H1 (cell line): Measurements from ENCODE around the gene GHRH. TPM values are rescaled to one million over a fixed set of nuclear protein-coding genes. Genes with fewer than 3 reads are reported as not detected.

Experiments
- CTCF ChIA-PET: fragments of 300-600 bp; sonication (Branson Sonifier 250); formaldehyde crosslinking; loops from one replicate; lab custom pipeline; 2021; ENCODE audit not compliant: partially characterized antibody; lab: Charles Lee
- POLR2A ChIA-PET: fragments of 300-600 bp; sonication (Branson Sonifier 250); formaldehyde crosslinking; loops from one replicate; lab custom pipeline; 2021; ENCODE audit warnings: inconsistent platforms; ENCODE audit not compliant: partially characterized antibody; lab: Charles Lee
- DNase-seq, 2 experiments: peaks; one replicate each; pipeline versions ENCODE4 v3.0.0 to v3.0.0-alpha.2; 2010 to 2022; ENCODE audit warnings: low spot score in 2 of 2, low read depth in 1 of 2, mixed read lengths in 1 of 2
- FAIRE-seq: peaks from 2 replicates; lab custom pipeline; 2011; peaks lifted over from hg19 to GRCh38; lab: Jason Lieb, UNC
- H2AFZ ChIP-seq: 2 replicates; pipeline ENCODE4 v1.8.1; 2012; ENCODE audit warnings: low read length, inconsistent platforms
- H2AK5ac ChIP-seq: 2 replicates; pipeline ENCODE4 v1.6.1; 2013; ENCODE audit warnings: low read depth, low read length
- H2BK120ac ChIP-seq: replicated peaks from 2 replicates; pipeline ENCODE3; 2013; ENCODE audit warnings: low read depth, low read length, inconsistent platforms
- H2BK12ac ChIP-seq: 2 replicates; pipeline ENCODE4 v1.6.1; 2013; ENCODE audit warnings: low read depth, low read length
- H2BK15ac ChIP-seq: 2 replicates; pipeline ENCODE4 v1.6.1; 2013; ENCODE audit warnings: low read length
- H2BK20ac ChIP-seq: 2 replicates; pipeline ENCODE4 v1.6.1; 2013; ENCODE audit warnings: low read length
- H2BK5ac ChIP-seq: 2 replicates; pipeline ENCODE4 v1.6.1; 2013; ENCODE audit warnings: low read depth, low read length
- H3K14ac ChIP-seq: 2 replicates; pipeline ENCODE4 v1.6.1; 2013; ENCODE audit warnings: inconsistent platforms; ENCODE audit not compliant: insufficient read length
- H3K18ac ChIP-seq: 2 replicates; pipeline ENCODE4 v1.6.1; 2013; ENCODE audit warnings: low read length; ENCODE audit errors: extremely low read depth
- H3K23ac ChIP-seq: 2 replicates; pipeline ENCODE4 v1.6.1; 2013; ENCODE audit warnings: inconsistent platforms; ENCODE audit not compliant: insufficient read length
- H3K23me2 ChIP-seq: 2 replicates; pipeline ENCODE4 v1.6.1; 2013; ENCODE audit warnings: low read depth, low read length
- H3K27ac ChIP-seq: 2 replicates; pipeline ENCODE4 v1.6.1; 2011; ENCODE audit warnings: low read depth, low read length, inconsistent platforms
- H3K27me3 ChIP-seq, 4 experiments: replicated peaks in 1 of 4; 1 replicate in 1 of 4; 2 replicates in 3 of 4; pipeline versions ENCODE4 v1.6.1 to v1.8.1; 2011 to 2013; ENCODE audit warnings: low read length in 3 of 4, mild to moderate bottlenecking in 3 of 4, inconsistent platforms in 2 of 4, mixed read lengths in 2 of 4, moderate library complexity in 1 of 4; ENCODE audit not compliant: control insufficient read depth in 3 of 4, insufficient read depth in 3 of 4; ENCODE audit errors: extremely low read depth in 1 of 4
- H3K36me3 ChIP-seq, 4 experiments: 2 replicates each; pipeline versions ENCODE4 v1.6.1 to v1.8.1; 2011 to 2013; ENCODE audit warnings: mild to moderate bottlenecking in 4 of 4, low read length in 3 of 4, moderate library complexity in 2 of 4, control low read depth in 1 of 4, inconsistent platforms in 1 of 4; ENCODE audit not compliant: insufficient read depth in 4 of 4, control insufficient read depth in 2 of 4
- H3K4ac ChIP-seq: replicated peaks from 2 replicates; pipeline ENCODE3; 2013; ENCODE audit warnings: low read length, low read depth, mixed read lengths, inconsistent platforms; ENCODE audit not compliant: insufficient read length
- H3K4me1 ChIP-seq, 4 experiments: replicated peaks in 1 of 4; 1 replicate in 1 of 4; 2 replicates in 3 of 4; pipeline versions ENCODE4 v1.6.1 to v1.8.1; 2011 to 2013; ENCODE audit warnings: low read length in 3 of 4, inconsistent platforms in 2 of 4, mixed read lengths in 1 of 4; ENCODE audit not compliant: insufficient read depth in 4 of 4, control insufficient read depth in 3 of 4
- H3K4me2 ChIP-seq, 2 experiments: 2 replicates each; pipeline versions ENCODE4 v1.6.1 to v1.8.1; 2011 to 2013; ENCODE audit warnings: low read depth in 2 of 2, low read length in 2 of 2, control low read depth in 1 of 2, inconsistent platforms in 1 of 2, mild to moderate bottlenecking in 1 of 2; ENCODE audit not compliant: insufficient read depth in 1 of 2
- H3K4me3 ChIP-seq, 4 experiments: fragments of 200-600, 300-600 bp in 1 of 4; sonication (generic), shearing (Covaris generic), sonication (Bioruptor Twin) in 1 of 4; 2 replicates each; pipeline versions ENCODE4 v1.5.1 to v1.8.1; 2011 to 2016; ENCODE audit warnings: low read length in 4 of 4, low read depth in 3 of 4, control low read depth in 2 of 4, inconsistent platforms in 2 of 4, mild to moderate bottlenecking in 2 of 4, mixed read lengths in 1 of 4, moderate library complexity in 1 of 4; ENCODE audit not compliant: insufficient read depth in 2 of 4; ENCODE audit errors: extremely low read depth in 1 of 4
- H3K56ac ChIP-seq: replicated peaks from 2 replicates; pipeline ENCODE3; 2013; ENCODE audit warnings: low read depth, mild to moderate bottlenecking, mixed read lengths, low read length, inconsistent platforms; ENCODE audit not compliant: insufficient read length
- H3K79me1 ChIP-seq: 2 replicates; pipeline ENCODE4 v1.6.1; 2013; ENCODE audit warnings: low read depth, low read length, control low read depth
- H3K79me2 ChIP-seq, 2 experiments: 2 replicates each; pipeline versions ENCODE4 v1.6.1 to v1.8.1; 2012 to 2013; ENCODE audit warnings: low read length in 2 of 2, mild to moderate bottlenecking in 2 of 2, inconsistent platforms in 1 of 2; ENCODE audit not compliant: insufficient read depth in 2 of 2, control insufficient read depth in 1 of 2
- H3K9ac ChIP-seq, 4 experiments: replicated peaks in 1 of 4; 1 replicate in 1 of 4; 2 replicates in 3 of 4; pipeline versions ENCODE4 v1.6.1 to v1.8.1; 2011 to 2013; ENCODE audit warnings: low read depth in 3 of 4, low read length in 3 of 4, control low read depth in 2 of 4, mild to moderate bottlenecking in 2 of 4, moderate library complexity in 2 of 4, inconsistent platforms in 1 of 4; ENCODE audit errors: extremely low read depth in 1 of 4
- H3K9me3 ChIP-seq, 2 experiments: 2 replicates each; pipeline versions ENCODE4 v1.6.1 to v1.8.1; 2012 to 2013; ENCODE audit warnings: mild to moderate bottlenecking in 2 of 2, moderate library complexity in 2 of 2, control low read depth in 1 of 2, inconsistent platforms in 1 of 2, low read depth in 1 of 2, low read length in 1 of 2, mixed read lengths in 1 of 2; ENCODE audit not compliant: insufficient read depth in 2 of 2
- H4K20me1 ChIP-seq, 2 experiments: replicated peaks in 1 of 2; 2 replicates each; pipeline versions ENCODE3 to v1.8.1; 2011 to 2013; ENCODE audit warnings: inconsistent platforms in 2 of 2, low read length in 2 of 2, mild to moderate bottlenecking in 1 of 2; ENCODE audit not compliant: insufficient read depth in 2 of 2, control insufficient read depth in 1 of 2
- H4K5ac ChIP-seq: 2 replicates; pipeline ENCODE4 v1.6.1; 2013; ENCODE audit warnings: low read length, low read depth, mixed read lengths, inconsistent platforms; ENCODE audit not compliant: insufficient read length
- H4K8ac ChIP-seq: 2 replicates; pipeline ENCODE4 v1.8.0; 2013; ENCODE audit warnings: mild to moderate bottlenecking, moderate library complexity, low read length, inconsistent platforms; ENCODE audit not compliant: insufficient read depth; ENCODE audit errors: extremely low read depth
- H4K91ac ChIP-seq: replicated peaks from 2 replicates; pipeline ENCODE3; 2013; ENCODE audit warnings: low read length, mixed read lengths, inconsistent platforms; ENCODE audit not compliant: insufficient read length
- CHD2 ChIP-seq: IDR thresholded peaks from 2 replicates; pipeline ENCODE4 v1.6.1; 2012; ENCODE audit warnings: low read length, improper control_type of control experiment
- CREB1 ChIP-seq: IDR thresholded peaks from 2 replicates; pipeline ENCODE4 v1.6.1; 2012; ENCODE audit warnings: inconsistent platforms
- EGR1 ChIP-seq: IDR thresholded peaks from 2 replicates; pipeline ENCODE4 v1.6.1; 2011; ENCODE audit warnings: low read depth, low read length, borderline replicate concordance
- EZH2 ChIP-seq: fragments of 200-600 bp; sonication (generic); IDR thresholded peaks from 2 replicates; pipeline ENCODE4 v1.7.1; 2012; ENCODE audit warnings: low read depth, mild to moderate bottlenecking, moderate library complexity, low read length, inconsistent platforms; ENCODE audit not compliant: severe bottlenecking
- KDM4A ChIP-seq: IDR thresholded peaks from one replicate; pipeline ENCODE4 v1.7.1; 2012; ENCODE audit warnings: low read depth, mild to moderate bottlenecking, moderate library complexity, low read length, inconsistent platforms; ENCODE audit not compliant: severe bottlenecking
- NANOG ChIP-seq: IDR thresholded peaks from 2 replicates; pipeline ENCODE4 v1.6.1; 2011; ENCODE audit warnings: low read length, low read depth, mild to moderate bottlenecking, inconsistent platforms; ENCODE audit not compliant: insufficient read depth, poor library complexity, severe bottlenecking
- NRF1 ChIP-seq: IDR thresholded peaks from 2 replicates; pipeline ENCODE4 v1.6.1; 2011; ENCODE audit warnings: mild to moderate bottlenecking, low read depth, low read length, improper control_type of control experiment
- POLR2A ChIP-seq, 2 experiments: IDR thresholded peaks; 1 replicate in 1 of 2; 2 replicates in 1 of 2; pipeline ENCODE4 v1.6.1; 2011; ENCODE audit warnings: low read depth in 2 of 2, low read length in 2 of 2, mild to moderate bottlenecking in 2 of 2; ENCODE audit errors: control extremely low read depth in 1 of 2
- POU5F1 ChIP-seq: IDR thresholded peaks from 2 replicates; pipeline ENCODE4 v1.6.1; 2011; ENCODE audit warnings: low read depth, mild to moderate bottlenecking, low read length, moderate library complexity
- RAD21 ChIP-seq, 2 experiments: IDR thresholded peaks in 1 of 2; conservative IDR thresholded peaks in 1 of 2; 2 replicates each; pipeline ENCODE4 v1.6.1; 2011; ENCODE audit warnings: low read depth in 2 of 2, low read length in 2 of 2, improper control_type of control experiment in 1 of 2, inconsistent platforms in 1 of 2, mild to moderate bottlenecking in 1 of 2, moderate library complexity in 1 of 2
- RFX5 ChIP-seq: IDR thresholded peaks from 2 replicates; pipeline ENCODE4 v1.6.1; 2011; ENCODE audit warnings: low read depth, low read length, improper control_type of control experiment, borderline replicate concordance
- SP1 ChIP-seq: IDR thresholded peaks from 2 replicates; pipeline ENCODE4 v1.6.1; 2011; ENCODE audit warnings: low read depth, low read length
- SRF ChIP-seq: IDR thresholded peaks from 2 replicates; pipeline ENCODE4 v1.6.1; 2011; ENCODE audit warnings: mild to moderate bottlenecking, low read depth, low read length, moderate library complexity
- TBP ChIP-seq: IDR thresholded peaks from 2 replicates; pipeline ENCODE4 v1.6.1; 2011; ENCODE audit warnings: low read depth, low read length, improper control_type of control experiment
- WGBS, 2 experiments: shearing (Covaris generic) in 1 of 2; methylation state at CpG; one replicate each; pipeline versions ENCODE4 v1.1.6 to v1.1.7; 2013 to 2015; ENCODE audit warnings: low lambda C conversion rate in 2 of 2, mixed read lengths in 2 of 2, inconsistent platforms in 1 of 2, low coverage in 1 of 2, missing lambda C conversion rate in 1 of 2; ENCODE audit not compliant: insufficient replicate concordance in 2 of 2, insufficient coverage in 1 of 2, insufficient read length in 1 of 2; ENCODE audit errors: extremely low coverage in 1 of 2, missing lambda C conversion rate in 1 of 2; 5-methylcytosine and 5-hydroxymethylcytosine counted together
- polyA plus RNA-seq, 7 experiments: library from polyadenylated mRNA; depleted of rRNA in 3 of 7; stranded (reverse) in 5 of 7; unstranded in 2 of 7; fragments of >200 nt in 5 of 7; fragments of 200-250 nt in 2 of 7; gene quantifications; 1 replicate in 5 of 7; 2 replicates in 1 of 7; 4 replicates in 1 of 7; pipeline versions ENCODE4 v1.2.1 to v1.2.3, GENCODE V29; 2011 to 2013; ENCODE audit warnings: missing spikeins in 2 of 7, mixed read lengths in 2 of 7
- total RNA-seq: library from RNA; stranded (reverse); fragmentation: NEBNext Ultra II Directional; extraction: Animal tissue kit (Norgen Biotek cat#: 25700); gene quantifications from 2 replicates; pipeline ENCODE4 v1.2.1, GENCODE V29; 2021

GHRH gene
- total and polyA plus RNA-seq, 2 of the 8 experiments (the other 6 are each of a cell fraction or from before 2014, with no cell fraction given): not detected

DNA sequence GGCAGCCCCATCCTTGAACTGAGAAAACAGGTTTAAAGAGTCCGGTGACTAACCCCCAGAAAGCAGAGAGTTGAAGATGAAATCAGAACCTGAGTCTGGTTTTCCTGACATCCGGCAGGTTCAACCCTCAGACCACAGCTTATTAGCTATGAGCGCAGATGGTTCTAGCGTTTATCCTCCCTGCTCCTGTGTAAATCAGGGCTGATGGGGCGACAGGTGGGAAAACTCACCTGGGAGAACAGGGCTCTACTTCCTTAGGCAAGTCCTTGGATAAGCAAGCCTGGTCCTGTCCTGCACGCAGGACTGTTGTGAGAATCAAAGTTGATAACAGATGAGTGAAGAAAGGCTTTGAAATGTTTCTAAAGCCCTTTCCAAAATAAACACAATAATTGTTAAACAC lies 31.4 kb downstream of the GHRH start:
- DNase-seq (no peak), FAIRE-seq (no peak)
- 94% methylated on average over 6 of the region's 6 CpGs; no CpG with 5 or more reads in 1 of the 2 experiments for WGBS, 2 experiments
- Histone ChIP-seq H3K27me3 (no peaks in the 10 kb centered on the region), H3K14ac (no peak overlapping the region), H3K4me1 (peaks cover 7 to 26% (median 14%) of the 10 kb centered on the region in 4 experiments; a peak in 6 of 7 replicates), H2BK120ac (no peak overlapping the region), H3K56ac (no peak overlapping the region), H4K5ac (no peak overlapping the region), H3K36me3 (peaks cover 38 to 92% (median 70%) of the 10 kb centered on the region in 4 experiments), H2AFZ (no peak overlapping the region), H2AK5ac (no peak overlapping the region), H3K23ac (no peak overlapping the region), H3K4ac (no peak overlapping the region), H3K79me2 (no peaks in the 10 kb centered on the region), H2BK15ac (no peak overlapping the region), H3K23me2 (no peaks in the 10 kb centered on the region), H4K20me1 (peaks cover 2% of the 10 kb centered on the region in 2 experiments), H4K91ac (no peak overlapping the region), H2BK5ac (0 out of 2 replicates have a peak overlapping the region, but pooled peaks have one; percentile 6), H3K4me2 (peak overlapping the region in 1 of 2 experiments; percentile 53; a peak in 1 of 4 replicates), H3K27ac (0 out of 2 replicates have a peak overlapping the region, but pooled peaks have one; percentile 57), H2BK20ac (peak overlapping the region; percentile 63), H3K9ac (no peak overlapping the region), H4K8ac (no peak overlapping the region), H2BK12ac (no peak overlapping the region; the same call in 1 of the 2 replicates), H3K9me3 (no peaks in the 10 kb centered on the region), H3K18ac (no peak overlapping the region; the same call in 1 of the 2 replicates), H3K79me1 (peaks cover 2% of the 10 kb centered on the region; the same call in 1 of the 2 replicates), H3K4me3 (no peak overlapping the region; a peak in 1 of 8 replicates)
- ChIA-PET POLR2A (interaction anchor here (0.9 to 3.1 kb wide), 7 partner anchors 9 to 114 kb away, joined by 3 to 17 read pairs (median 3); partner anchors contain the start of gene RPN2), CTCF (interaction anchor here (0.6 to 3.9 kb wide), 8 partner anchors 13 to 39 kb away, joined by 3 to 22 read pairs (median 4); no protein-coding TSS in a partner anchor)
- TF ChIP-seq CHD2: no peak
- no peak for TF ChIP-seq TBP
- no peak for TF ChIP-seq KDM4A
- TF ChIP-seq SP1: no peak
- TF ChIP-seq CREB1: no peak
- TF ChIP-seq RAD21 (IDR thresholded peaks at IDR 0.05 in 1 of 2, conservative IDR thresholded peaks at IDR 0.05 in 1 of 2; ENCODE audit: low read depth in 2 of 2, low read length in 2 of 2): no peak
- no peak for TF ChIP-seq SRF
- TF ChIP-seq RFX5: no peak
- TF ChIP-seq EGR1: no peak
- no peak for TF ChIP-seq EZH2
- no peak for TF ChIP-seq NANOG
- no peak for TF ChIP-seq POLR2A (IDR thresholded peaks at IDR 0.05; ENCODE audit: control extremely low read depth in 1 of 2, low read depth in 2 of 2, low read length in 2 of 2)
- no peak for TF ChIP-seq NRF1
- TF ChIP-seq POU5F1: no peak
